Lung (tissue), 12 donors: Measurements from ENCODE around the gene MPL. TPM values are rescaled to one million over a fixed set of nuclear protein-coding genes. Genes with fewer than 3 reads are reported as not detected.

Source experiments
- ATAC-seq: fragments of 200-7000 bp; cut with Tn5 transposase; one replicate; pipeline ENCODE4 v1.9.1; 2020; ENCODE audit warnings: moderate number of reproducible peaks; ENCODE audit not compliant: insufficient read depth, low FRiP score
- DNase-seq, 3 donors: peaks; one replicate each; pipeline ENCODE4 v3.0.0-alpha.2; 2013 to 2017
- H3K27ac ChIP-seq, 2 donors: one replicate each; pipeline ENCODE4 v1.5.1; 2013; ENCODE audit warnings: mild to moderate bottlenecking in 2 of 2, moderate library complexity in 2 of 2, control low read depth in 1 of 2, inconsistent platforms in 1 of 2, low read depth in 1 of 2, low read length in 1 of 2
- H3K27me3 ChIP-seq, 3 donors: one replicate each; pipeline ENCODE4 v1.5.1; 2013; ENCODE audit warnings: low read length in 2 of 3; ENCODE audit not compliant: control insufficient read depth in 3 of 3, insufficient read depth in 3 of 3
- H3K36me3 ChIP-seq, 4 donors: one replicate each; pipeline ENCODE4 v1.5.1; 2013; ENCODE audit warnings: low read length in 4 of 4, mild to moderate bottlenecking in 1 of 4, moderate library complexity in 1 of 4; ENCODE audit not compliant: control insufficient read depth in 4 of 4, insufficient read depth in 4 of 4
- H3K4me1 ChIP-seq, 5 donors: one replicate each; pipeline ENCODE4 v1.5.1; 2013; ENCODE audit warnings: low read length in 5 of 5, mild to moderate bottlenecking in 2 of 5, moderate library complexity in 1 of 5; ENCODE audit not compliant: control insufficient read depth in 5 of 5, insufficient read depth in 5 of 5
- H3K4me3 ChIP-seq: one replicate; pipeline ENCODE4 v1.5.1; 2013; ENCODE audit warnings: mild to moderate bottlenecking, control low read depth, moderate library complexity
- H3K9ac ChIP-seq, 2 donors: one replicate each; pipeline ENCODE4 v1.5.1; 2013; ENCODE audit warnings: low read length in 2 of 2, control low read depth in 1 of 2; ENCODE audit not compliant: insufficient read depth in 1 of 2
- H3K9me3 ChIP-seq, 4 donors: one replicate each; pipeline ENCODE4 v1.5.1; 2013; ENCODE audit warnings: low read length in 3 of 4, mild to moderate bottlenecking in 1 of 4, moderate library complexity in 1 of 4; ENCODE audit not compliant: control insufficient read depth in 4 of 4, insufficient read depth in 3 of 4
- CTCF ChIP-seq: IDR thresholded peaks from 2 replicates; pipeline ENCODE4 v1.5.1; 2012; ENCODE audit warnings: mild to moderate bottlenecking; ENCODE audit errors: control extremely low read depth, extremely low read depth
- WGBS, 2 donors: extraction: QIAGEN DNeasy Blood & Tissue Kit; methylation state at CpG; one replicate each; pipeline ENCODE4 v1.1.7; 2013; 5-methylcytosine and 5-hydroxymethylcytosine counted together
- polyA plus RNA-seq, 2 donors: library from polyadenylated mRNA; stranded (reverse); fragments of 200-250 nt; gene quantifications; one replicate each; pipeline ENCODE4 v1.2.1, GENCODE V29; 2013
- total RNA-seq, 2 donors: library from RNA; depleted of rRNA in 1 of 2; stranded (reverse); fragments of >200 nt in 1 of 2; gene quantifications; one replicate each; pipeline ENCODE4 v1.2.1, GENCODE V29; 2014 to 2021
- donor health status: control.
- donor health status: control.
- donor health status: Bipolar disorder and iron deficiency.
- donor health status: healthy.
- donor health status: DM: yes; HTN: yes; CAD: no.

MPL gene
- total and polyA plus RNA-seq, 4 donors = 0.12 to 0.67 (median 0.43) TPM

- H3K4me1 ChIP-seq = peaks cover 0 to 3% (median 0%) of the 10 kb centered on the region in 5 donors
- no peak for TF ChIP-seq CTCF
- ATAC-seq (no peak), DNase-seq (no peak)
- H3K9me3 ChIP-seq = no peaks in the 10 kb centered on the region
- no peak overlapping the region for H3K4me3 ChIP-seq
- H3K27ac ChIP-seq = no peak overlapping the region
- H3K36me3 ChIP-seq = peaks cover 17 to 33% (median 23%) of the 10 kb centered on the region in 4 donors
- no peaks in the 10 kb centered on the region for H3K27me3 ChIP-seq
- no peak overlapping the region for H3K9ac ChIP-seq
- 82 to 83% methylated on average over 6 of the region's 6 CpGs for WGBS, 2 donors
These were observed 64.7 kb downstream of the MPL start for GRCh38 chr1:43402089-43402865.

Other genes with a start within 250 kb of the MPL start
- gene EBNA1BP2, start 165.5 kb upstream of the MPL start, total RNA-seq = 10 to 100 TPM; 35.9 to 65.3 TPM
- 10 to 100 TPM; 51.5 to 99.4 TPM for gene EBNA1BP2, start 165.5 kb upstream of the MPL start, polyA plus RNA-seq
- 10 to 100 TPM; 10.4 to 12.3 TPM for gene CFAP57, start 165.5 kb upstream of the MPL start, total RNA-seq
- 1 to 10 TPM; 1.7 to 2.2 TPM for gene CFAP57, start 165.5 kb upstream of the MPL start, polyA plus RNA-seq
- 100 to 1,000 TPM in 1 of 2 donors, 10 to 100 TPM in 1; 41.0 to 228 TPM for gene TMEM125, start 67.8 kb upstream of the MPL start, total RNA-seq
- 100 to 1,000 TPM; 101 to 127 TPM for gene TMEM125, start 67.8 kb upstream of the MPL start, polyA plus RNA-seq
- 10 to 100 TPM; 10.4 to 24.7 TPM for gene C1orf210, start 52.2 kb upstream of the MPL start, total RNA-seq
- 10 to 100 TPM; 17.2 to 25.9 TPM for gene C1orf210, start 52.2 kb upstream of the MPL start, polyA plus RNA-seq
- 100 to 1,000 TPM in 1 of 2 donors, 10 to 100 TPM in 1; 52.3 to 133 TPM for gene TIE1, start 36.8 kb upstream of the MPL start, total RNA-seq
- gene TIE1, start 36.8 kb upstream of the MPL start, polyA plus RNA-seq = 10 to 100 TPM; 20.5 to 31.9 TPM
- gene CDC20, start 21.2 kb downstream of the MPL start, total RNA-seq = 1 to 10 TPM; 4.8 to 6.1 TPM
- gene CDC20, start 21.2 kb downstream of the MPL start, polyA plus RNA-seq = 1 to 10 TPM; 3.6 to 5.6 TPM
- gene ELOVL1, start 30.2 kb downstream of the MPL start, total RNA-seq = 100 to 1,000 TPM in 1 of 2 donors, 10 to 100 TPM in 1; 41.2 to 126 TPM
- 100 to 1,000 TPM in 1 of 2 donors, 10 to 100 TPM in 1; 79.1 to 174 TPM for gene ELOVL1, start 30.2 kb downstream of the MPL start, polyA plus RNA-seq
- gene MED8, start 52.0 kb downstream of the MPL start, total RNA-seq = 10 to 100 TPM; 35.5 to 44.4 TPM
- gene MED8, start 52.0 kb downstream of the MPL start, polyA plus RNA-seq = 10 to 100 TPM; 35.9 to 45.1 TPM
- gene SZT2, start 52.1 kb downstream of the MPL start, total RNA-seq = 10 to 100 TPM; 48.5 to 71.5 TPM
- 10 to 100 TPM; 15.2 to 31.8 TPM for gene SZT2, start 52.1 kb downstream of the MPL start, polyA plus RNA-seq
- 10 to 100 TPM; 66.5 to 72.4 TPM for gene HYI, start 116.1 kb downstream of the MPL start, total RNA-seq
- 100 to 1,000 TPM in 1 of 2 donors, 10 to 100 TPM in 1; 35.8 to 103 TPM for gene HYI, start 116.1 kb downstream of the MPL start, polyA plus RNA-seq
- 100 to 1,000 TPM; 139 to 160 TPM for gene PTPRF, start 193.1 kb downstream of the MPL start, total RNA-seq
- 10 to 100 TPM; 40.0 to 45.5 TPM for gene PTPRF, start 193.1 kb downstream of the MPL start, polyA plus RNA-seq